Fibroblast of gingiva (primary cell): ENCODE data around the gene MFSD11.
A peak's percentile ranks its signal among the peaks of the same experiment; 100 is the strongest.
"Not testable (repeated sequence)": the region's sequence is repeated elsewhere in the genome, so short reads cannot be mapped to it uniquely, and the experiment has no call there.

Experiments used
- DNase-seq: peaks from one replicate; pipeline ENCODE4 v3.0.0-alpha.2; 2011; ENCODE audit warnings: low read depth

MFSD11 gene

GRCh38 chr17:76726776-76727718 is 10.9 kb upstream of the MFSD11 start, which contains the start of gene METTL23:
TSS of gene METTL23 (plus strand) at chr17:76726839. CDS start at chr17:76729711, 2,872 bp downstream.
- peak; percentile 76 for DNase-seq

GRCh38 chr17:76727745-76728456 is 10.0 kb upstream of the MFSD11 start:
- DNase-seq, result peak; percentile 16

- not testable (repeated sequence) for DNase-seq
These were observed 5.9 kb upstream of the MFSD11 start for GRCh38 chr17:76731800-76732733.

- DNase-seq, result peak; percentile 47
These were observed 4.9 kb upstream of the MFSD11 start for GRCh38 chr17:76732734-76733617.

GRCh38 chr17:76733618-76733957 is 4.3 kb upstream of the MFSD11 start:
- DNase-seq, result no peak

GRCh38 chr17:76734080-76734840 is 3.7 kb upstream of the MFSD11 start:
- peak; percentile 14 for DNase-seq

- DNase-seq, result peak; percentile 20
These were observed 2.9 kb upstream of the MFSD11 start for GRCh38 chr17:76735006-76735405.

GRCh38 chr17:76735586-76736348 is 2.2 kb upstream of the MFSD11 start:
- DNase-seq, result no peak

GRCh38 chr17:76736349-76737081 is 1.4 kb upstream of the MFSD11 start:
- peak; percentile 79 for DNase-seq

- peak; percentile 99 for DNase-seq
These were observed 740 bp upstream of the MFSD11 start, which contains the start of gene SRSF2 for GRCh38 chr17:76737082-76737675. TSS of gene SRSF2 (minus strand) at chr17:76737331. CDS start at chr17:76737160, 171 bp downstream.

GRCh38 chr17:76738468-76738850 is 540 bp downstream of the MFSD11 start:
- DNase-seq, result no peak

GRCh38 chr17:76739568-76740115 is 1.7 kb downstream of the MFSD11 start:
- DNase-seq, result not testable (repeated sequence)

- DNase-seq, result peak; percentile 21
These were observed 2.6 kb downstream of the MFSD11 start for GRCh38 chr17:76740329-76741118.

- DNase-seq, result no peak
These were observed 5.0 kb downstream of the MFSD11 start for GRCh38 chr17:76742958-76743357.

- DNase-seq, result no peak
These were observed 6.8 kb downstream of the MFSD11 start for GRCh38 chr17:76744747-76745146.

GRCh38 chr17:76745785-76746184 is 7.9 kb downstream of the MFSD11 start:
- not testable (repeated sequence) for DNase-seq
